Measurements from ENCODE around the gene COMMD1. TPM values are rescaled to one million over a fixed set of nuclear protein-coding genes. Genes with fewer than 3 reads are reported as not detected.

COMMD1 gene
- total and polyA plus RNA-seq, 10 donors, result 23.9 to 40.1 (median 35.0) TPM

GRCh38 chr2:61938511-61938910 lies 33.0 kb downstream of the COMMD1 start:
- no peak for TF ChIP-seq POLR2A (IDR thresholded peaks at IDR 0.05)
- TF ChIP-seq POLR2AphosphoS5 (IDR thresholded peaks at IDR 0.05), result no peak
- TF ChIP-seq CTCF (IDR thresholded peaks at IDR 0.05 in 8 of 11, conservative IDR thresholded peaks at IDR 0.05 in 3 of 11), result no peak
- peaks cover 0 to 5% (median 0%) of the 10 kb centered on the region in 6 donors for H3K4me1 ChIP-seq

GRCh38 chr2:61943251-61943650 lies 37.8 kb downstream of the COMMD1 start:
- no peak for TF ChIP-seq CTCF (IDR thresholded peaks at IDR 0.05 in 8 of 11, conservative IDR thresholded peaks at IDR 0.05 in 3 of 11)
- no peaks in the 10 kb centered on the region for H3K9me3 ChIP-seq
- no peaks in the 10 kb centered on the region for H3K27me3 ChIP-seq (replicated peaks in 1 of 7)
- no peaks in the 10 kb centered on the region for H3K36me3 ChIP-seq
- DNase-seq, result no peak
- intact Hi-C loops (cut with DNase I; ENCODE audit: low total_unique reads), result no loop called here
- 88 to 100% (median 94%) methylated on average over 2 of the region's 2 CpGs for WGBS, 5 donors
- H3K4me1 ChIP-seq, result peaks cover 0 to 1% (median 0%) of the 10 kb centered on the region in 6 donors
- no peak overlapping the region for H3K27ac ChIP-seq
- no peak overlapping the region for H3K4me3 ChIP-seq

More at GRCh38 chr2:61938511-61938910, 33.0 kb downstream of the COMMD1 start:
- 61 to 81% (median 74%) methylated on average over 3 of the region's 3 CpGs for WGBS, 5 donors
- intact Hi-C loops (cut with DNase I; ENCODE audit: low total_unique reads), result no loop called here
- peaks cover 0 to 24% (median 0%) of the 10 kb centered on the region in 6 donors for H3K36me3 ChIP-seq
- no peaks in the 10 kb centered on the region for H3K9me3 ChIP-seq
- peak overlapping the region in 1 of 8 donors; percentile 5 for H3K27ac ChIP-seq
- H3K4me3 ChIP-seq, result no peak overlapping the region
- no peaks in the 10 kb centered on the region for H3K27me3 ChIP-seq (replicated peaks in 1 of 7)
- no peak for DNase-seq

- Histone ChIP-seq H3K4me3 (no peak overlapping the region), H3K27ac (no peak overlapping the region), H3K27me3 (replicated peaks in 1 of 7) (no peaks in the 10 kb centered on the region), H3K36me3 (no peaks in the 10 kb centered on the region), H3K9me3 (no peaks in the 10 kb centered on the region), H3K4me1 (peaks cover 0 to 13% (median 3%) of the 10 kb centered on the region in 6 donors)
- TF ChIP-seq CTCF (IDR thresholded peaks at IDR 0.05 in 8 of 11, conservative IDR thresholded peaks at IDR 0.05 in 3 of 11) (no peak), POLR2A (IDR thresholded peaks at IDR 0.05) (no peak), POLR2AphosphoS5 (IDR thresholded peaks at IDR 0.05) (no peak)
- intact Hi-C loops (cut with DNase I; ENCODE audit: low total_unique reads), result no loop called here
- WGBS, 5 donors, result 75 to 88% (median 84%) methylated on average over 4 of the region's 4 CpGs
- no peak for DNase-seq
Measured at GRCh38 chr2:61946666-61947065, 41.2 kb downstream of the COMMD1 start.

GRCh38 chr2:61948661-61949457 lies 43.4 kb downstream of the COMMD1 start:
- H3K36me3 ChIP-seq, result peaks cover 0 to 4% (median 0%) of the 10 kb centered on the region in 6 donors
- H3K4me1 ChIP-seq, result peaks cover 0 to 13% (median 3%) of the 10 kb centered on the region in 6 donors
- no peak for DNase-seq
- H3K9me3 ChIP-seq, result peaks cover 0 to 8% (median 4%) of the 10 kb centered on the region in 8 donors
- no peaks in the 10 kb centered on the region for H3K27me3 ChIP-seq (replicated peaks in 1 of 7)
- no peak overlapping the region for H3K4me3 ChIP-seq
- TF ChIP-seq POLR2AphosphoS5 (IDR thresholded peaks at IDR 0.05) (no peak), POLR2A (IDR thresholded peaks at IDR 0.05) (no peak), CTCF (IDR thresholded peaks at IDR 0.05 in 8 of 11, conservative IDR thresholded peaks at IDR 0.05 in 3 of 11) (no peak)
- WGBS, 5 donors, result 84 to 91% (median 88%) methylated on average over 5 of the region's 5 CpGs
- intact Hi-C loops (cut with DNase I; ENCODE audit: low total_unique reads), result no loop called here
- H3K27ac ChIP-seq, result no peak overlapping the region
